Hepatocyte (in vitro differentiated cells): ENCODE data around the gene DRC7. TPM values are rescaled to one million over a fixed set of nuclear protein-coding genes. Genes with fewer than 3 reads are reported as not detected.
"Not testable (repeated sequence)": the region's sequence is repeated elsewhere in the genome, so short reads cannot be mapped to it uniquely, and the experiment has no call there.

Source experiments
- DNase-seq: peaks from one replicate; pipeline ENCODE4 v3.0.0-alpha.2; 2016; ENCODE audit warnings: low spot score
- H2AFZ ChIP-seq: fragments of 200-600 bp; sonication (generic); 2 replicates; pipeline ENCODE4 v1.6.0; 2016; ENCODE audit warnings: antibody characterized with exemption, mild to moderate bottlenecking
- H3K27ac ChIP-seq: fragments of 200-600 bp; sonication (generic); 2 replicates; pipeline ENCODE4 v1.5.1; 2016; ENCODE audit warnings: mild to moderate bottlenecking
- H3K27me3 ChIP-seq: fragments of 200-600 bp; sonication (generic); 2 replicates; pipeline ENCODE4 v1.6.1; 2016
- H3K36me3 ChIP-seq: fragments of 200-600 bp; sonication (generic); replicated peaks from 2 replicates; pipeline ENCODE4 v1.5.1; 2016; ENCODE audit warnings: low read depth; ENCODE audit not compliant: insufficient read depth
- H3K4me1 ChIP-seq: fragments of 200-600 bp; sonication (generic); 2 replicates; pipeline ENCODE4 v1.5.1; 2016; ENCODE audit warnings: mild to moderate bottlenecking, moderate library complexity; ENCODE audit not compliant: insufficient read depth
- H3K4me2 ChIP-seq: fragments of 200-600 bp; sonication (generic); 2 replicates; pipeline ENCODE4 v1.6.0; 2016
- H3K4me3 ChIP-seq: fragments of 200-600 bp; sonication (generic); 2 replicates; pipeline ENCODE4 v1.5.1; 2016; ENCODE audit warnings: mild to moderate bottlenecking
- H3K79me2 ChIP-seq: fragments of 200-600 bp; sonication (generic); 2 replicates; pipeline ENCODE4 v1.6.0; 2017; ENCODE audit warnings: mild to moderate bottlenecking
- H3K9me2 ChIP-seq: fragments of 200-600 bp; sonication (generic); replicated peaks from 2 replicates; pipeline ENCODE4 v1.6.0; 2017; ENCODE audit warnings: mild to moderate bottlenecking; ENCODE audit not compliant: insufficient read depth
- H3K9me3 ChIP-seq: fragments of 200-600 bp; sonication (generic); 2 replicates; pipeline ENCODE4 v1.5.1; 2016; ENCODE audit warnings: low read depth, mild to moderate bottlenecking
- H4K20me1 ChIP-seq: fragments of 200-600 bp; sonication (generic); 2 replicates; pipeline ENCODE4 v1.6.0; 2016; ENCODE audit warnings: mild to moderate bottlenecking; ENCODE audit not compliant: insufficient read depth, poor library complexity, severe bottlenecking
- CTCF ChIP-seq: fragments of 200-600 bp; sonication (generic); IDR thresholded peaks from 2 replicates; pipeline ENCODE4 v1.5.1; 2016; ENCODE audit warnings: antibody characterized with exemption, mild to moderate bottlenecking; ENCODE audit not compliant: poor library complexity
- EZH2 ChIP-seq: fragments of 200-600 bp; sonication (generic); IDR thresholded peaks from 2 replicates; pipeline ENCODE4 v1.6.1; 2016; ENCODE audit warnings: antibody characterized with exemption, mild to moderate bottlenecking, borderline replicate concordance
- EZH2phosphoT487 ChIP-seq: fragments of 200-600 bp; sonication (generic); IDR thresholded peaks from one replicate; pipeline ENCODE4 v1.6.1; 2018; ENCODE audit warnings: antibody characterized with exemption, mild to moderate bottlenecking, low read depth, moderate library complexity; ENCODE audit not compliant: unreplicated experiment, severe bottlenecking
- WGBS: methylation state at CpG from one replicate; pipeline ENCODE4 v1.1.6; 2016; ENCODE audit warnings: low lambda C conversion rate; ENCODE audit errors: missing lambda C conversion rate; 5-methylcytosine and 5-hydroxymethylcytosine counted together
- polyA plus RNA-seq: library from polyadenylated mRNA; unstranded; fragments of >200 nt; fragmentation: Nextera tagmentation; extraction: Ambion mirVana; gene quantifications from 2 replicates; pipeline ENCODE4 v1.2.1, GENCODE V29; 2016
- total RNA-seq: library from RNA; depleted of rRNA; stranded (reverse); fragments of >200 nt; gene quantifications from 2 replicates; pipeline ENCODE4 v1.2.3, GENCODE V29; 2014

The DRC7 gene
- total and polyA plus RNA-seq, 2 experiments from 2014 or later = 0.27 to 0.93 TPM

DNA sequence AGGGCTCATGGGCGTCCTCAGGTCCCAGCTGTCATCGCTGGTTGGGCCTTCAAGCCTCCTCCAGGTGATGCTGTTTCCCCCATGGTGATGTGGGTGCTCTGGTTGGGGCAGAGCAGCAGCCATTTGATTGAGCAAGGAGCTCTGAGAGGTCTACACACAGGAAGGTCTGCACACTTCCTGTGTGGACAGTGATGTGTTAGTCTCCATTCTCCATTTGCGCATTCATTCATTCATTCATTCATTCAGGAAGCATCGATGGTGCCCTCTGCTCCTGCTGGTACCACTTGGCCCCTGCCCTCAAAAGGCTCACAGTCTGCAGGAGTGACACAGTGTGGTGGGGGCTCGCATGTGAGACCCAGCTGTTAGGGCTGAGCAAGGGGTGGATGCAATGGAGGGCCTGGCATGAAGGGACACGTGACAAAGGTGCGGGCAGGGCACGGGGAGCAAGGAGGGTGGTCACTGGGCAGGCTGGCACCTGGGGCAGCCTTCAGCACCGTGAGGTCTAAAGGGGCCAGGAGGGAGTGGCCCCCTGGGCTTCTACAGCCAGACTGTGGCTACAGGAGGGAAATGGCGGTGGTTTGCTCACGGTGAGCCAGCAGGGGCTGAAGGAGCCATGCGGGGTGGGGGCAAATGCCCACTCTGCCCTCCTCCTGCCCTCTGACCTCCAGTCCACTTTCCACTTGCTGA, 25.0 kb upstream of the DRC7 start:
- WGBS = 93% methylated on average over 12 of the region's 12 CpGs
- DNase-seq = no peak
- no peaks in the 10 kb centered on the region for H3K27me3 ChIP-seq
- no peaks in the 10 kb centered on the region for H3K9me3 ChIP-seq
- H4K20me1 ChIP-seq = no peaks in the 10 kb centered on the region
- H3K27ac ChIP-seq = no peak overlapping the region
- no peaks in the 10 kb centered on the region for H3K9me2 ChIP-seq
- no peaks in the 10 kb centered on the region for H3K79me2 ChIP-seq
- no peak overlapping the region for H3K4me3 ChIP-seq
- no peaks in the 10 kb centered on the region for H3K36me3 ChIP-seq
- H3K4me2 ChIP-seq = no peak overlapping the region
- no peak for TF ChIP-seq CTCF
- TF ChIP-seq EZH2phosphoT487 = no peak
- TF ChIP-seq EZH2 = no peak
- no peaks in the 10 kb centered on the region for H3K4me1 ChIP-seq
- no peak overlapping the region for H2AFZ ChIP-seq

GRCh38 chr16:57670196-57670595, 24.4 kb upstream of the DRC7 start:
- WGBS = 73% methylated on average over 4 of the region's 4 CpGs
- Histone ChIP-seq H3K36me3 (no peaks in the 10 kb centered on the region), H3K27me3 (no peaks in the 10 kb centered on the region), H2AFZ (no peak overlapping the region), H3K4me2 (no peak overlapping the region), H3K4me3 (no peak overlapping the region), H3K4me1 (no peaks in the 10 kb centered on the region), H4K20me1 (no peaks in the 10 kb centered on the region), H3K79me2 (no peaks in the 10 kb centered on the region), H3K27ac (no peak overlapping the region), H3K9me3 (no peaks in the 10 kb centered on the region), H3K9me2 (no peaks in the 10 kb centered on the region)
- TF ChIP-seq EZH2phosphoT487 = no peak
- TF ChIP-seq EZH2 = no peak
- no peak for TF ChIP-seq CTCF
- no peak for DNase-seq

- not testable (repeated sequence) for H3K9me3 ChIP-seq, H3K79me2 ChIP-seq, H3K27ac ChIP-seq, H3K36me3 ChIP-seq, H4K20me1 ChIP-seq, H3K27me3 ChIP-seq, H3K4me2 ChIP-seq, H2AFZ ChIP-seq, H3K4me1 ChIP-seq, DNase-seq, H3K9me2 ChIP-seq, H3K4me3 ChIP-seq
- 60% methylated on average over 7 of the region's 7 CpGs for WGBS
These were observed 23.2 kb upstream of the DRC7 start for GRCh38 chr16:57671451-57671850.

GRCh38 chr16:57672416-57672815, 22.2 kb upstream of the DRC7 start:
- TF ChIP-seq EZH2phosphoT487 (no peak), CTCF (no peak), EZH2 (no peak)
- Histone ChIP-seq H3K36me3 (no peaks in the 10 kb centered on the region), H3K4me3 (no peak overlapping the region), H2AFZ (no peak overlapping the region), H3K27ac (no peak overlapping the region), H3K4me2 (no peak overlapping the region), H3K9me2 (no peaks in the 10 kb centered on the region), H4K20me1 (no peaks in the 10 kb centered on the region), H3K79me2 (no peaks in the 10 kb centered on the region), H3K27me3 (no peaks in the 10 kb centered on the region), H3K4me1 (no peaks in the 10 kb centered on the region), H3K9me3 (no peaks in the 10 kb centered on the region)
- no peak for DNase-seq
- 83% methylated on average over 3 of the region's 3 CpGs for WGBS
